ENCODE measurements around the gene ATXN10.
"Not testable (repeated sequence)": the region's sequence is repeated elsewhere in the genome, so short reads cannot be mapped to it uniquely, and the experiment has no call there.

The ATXN10 gene

DNA sequence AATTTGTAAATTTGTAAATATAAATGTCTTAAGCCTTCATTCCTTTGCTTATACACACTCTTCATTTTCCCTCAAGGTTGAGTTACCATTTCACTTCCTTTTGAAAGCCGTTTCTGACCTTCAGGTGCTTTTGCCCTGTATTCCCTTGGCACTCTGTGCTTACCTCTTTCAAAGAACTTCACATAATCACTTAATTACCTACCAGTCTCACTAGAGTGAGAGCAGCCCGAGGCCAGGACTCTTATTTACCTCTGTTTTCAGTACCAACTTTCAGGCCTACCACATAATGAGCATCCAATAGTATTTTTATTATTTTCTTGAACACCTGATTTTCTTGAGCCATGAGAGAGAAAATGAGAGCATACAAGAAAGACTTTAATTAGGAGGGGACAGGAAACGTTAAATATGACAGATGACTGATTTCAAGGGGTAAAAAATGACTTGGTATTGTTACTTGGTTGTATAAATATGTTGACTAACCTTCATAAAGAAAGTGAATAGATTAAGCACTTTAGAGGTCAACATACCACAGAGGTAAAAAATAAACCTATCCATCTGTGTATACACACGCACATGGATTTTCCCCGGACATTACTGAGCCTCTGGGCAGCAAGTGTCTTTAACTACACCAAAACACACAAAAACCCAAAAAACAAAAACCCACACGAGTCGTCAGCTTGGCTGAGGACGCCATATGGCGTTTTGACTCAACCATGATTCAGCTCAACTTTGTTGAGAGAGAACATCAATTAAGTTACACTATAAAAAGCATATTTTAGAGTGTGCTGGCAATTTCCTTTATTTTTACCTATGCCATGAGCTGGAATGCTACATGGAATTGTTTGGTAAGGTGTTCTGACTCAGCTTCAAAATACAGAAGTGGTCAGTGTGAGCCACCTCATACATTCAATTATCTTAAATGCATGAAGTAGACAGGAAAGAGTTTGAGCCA, 7.6 kb downstream of the ATXN10 start:
- DNase-seq (ENCODE audit: low read depth): no peak

- DNase-seq (ENCODE audit: low read depth): no peak
Observed at GRCh38 chr22:45680932-45681700, 9.5 kb downstream of the ATXN10 start.

- no peak for DNase-seq (ENCODE audit: low read depth)
Observed at GRCh38 chr22:45682064-45682463, 10.4 kb downstream of the ATXN10 start.

GRCh38 chr22:45682773-45683172, 11.1 kb downstream of the ATXN10 start:
- DNase-seq (ENCODE audit: low read depth): not testable (repeated sequence)

DNA sequence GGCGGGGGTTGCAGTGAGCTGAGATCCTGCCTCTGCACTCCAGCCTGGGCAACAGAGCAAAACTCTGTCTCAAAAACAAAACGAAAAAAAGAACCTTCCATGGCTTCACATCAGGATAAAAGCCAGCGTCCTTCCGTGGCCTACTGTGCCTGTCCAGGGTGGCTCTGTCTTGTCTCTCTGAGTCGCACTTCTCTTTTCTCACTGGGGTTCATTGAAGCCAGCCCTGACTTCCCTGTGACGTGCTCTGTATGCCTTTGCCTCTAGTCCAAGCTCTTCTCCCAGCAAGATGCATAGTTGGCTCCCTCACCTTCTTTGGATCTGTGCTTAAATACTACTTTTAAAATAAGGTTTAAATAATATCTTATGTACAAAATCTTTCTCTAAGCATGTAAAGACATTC, 11.6 kb downstream of the ATXN10 start:
- no peak for DNase-seq (ENCODE audit: low read depth)

DNA sequence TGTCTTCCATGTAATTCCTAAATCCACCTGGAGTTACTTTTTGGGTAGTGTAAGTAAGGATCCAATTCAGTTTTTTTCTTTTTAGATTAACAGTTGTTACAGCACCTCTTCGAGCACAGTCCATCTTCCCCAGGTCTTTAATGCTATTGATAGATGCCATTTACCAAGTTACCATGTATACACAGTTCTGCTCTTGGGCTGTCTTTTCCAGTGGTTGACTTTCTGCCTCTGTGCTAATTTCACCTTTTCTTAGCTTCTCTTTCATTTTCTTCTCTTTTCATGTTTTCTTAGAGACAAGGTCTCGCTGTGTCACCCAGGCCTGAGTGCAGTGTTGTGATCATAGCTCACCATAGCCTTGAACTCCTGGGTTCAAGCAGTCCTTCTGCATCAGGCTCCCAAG, 12.0 kb downstream of the ATXN10 start:
- DNase-seq (ENCODE audit: low read depth): no peak

DNA sequence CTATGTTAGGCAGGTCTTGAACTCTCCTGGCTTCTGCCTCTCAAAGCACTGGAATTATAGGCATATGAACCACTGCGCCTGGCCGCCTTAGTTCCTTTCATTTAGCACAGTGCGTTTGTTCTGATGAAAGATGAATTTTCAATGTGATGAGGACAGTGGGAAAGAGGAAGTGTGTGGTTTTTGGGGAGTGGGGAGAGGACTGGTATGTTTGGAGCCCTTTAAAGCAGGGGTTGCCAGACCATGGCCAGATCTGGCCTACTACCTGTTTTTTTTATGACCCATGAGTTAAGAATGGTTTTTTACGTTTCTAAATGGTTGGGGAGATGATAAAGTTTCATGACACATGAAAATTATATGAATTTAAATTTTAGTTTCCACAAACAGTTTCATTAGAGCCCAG, 12.5 kb downstream of the ATXN10 start:
- DNase-seq (ENCODE audit: low read depth): no peak

- DNase-seq (ENCODE audit: low read depth): no peak
Observed at GRCh38 chr22:45684752-45685574, 13.3 kb downstream of the ATXN10 start.

DNA sequence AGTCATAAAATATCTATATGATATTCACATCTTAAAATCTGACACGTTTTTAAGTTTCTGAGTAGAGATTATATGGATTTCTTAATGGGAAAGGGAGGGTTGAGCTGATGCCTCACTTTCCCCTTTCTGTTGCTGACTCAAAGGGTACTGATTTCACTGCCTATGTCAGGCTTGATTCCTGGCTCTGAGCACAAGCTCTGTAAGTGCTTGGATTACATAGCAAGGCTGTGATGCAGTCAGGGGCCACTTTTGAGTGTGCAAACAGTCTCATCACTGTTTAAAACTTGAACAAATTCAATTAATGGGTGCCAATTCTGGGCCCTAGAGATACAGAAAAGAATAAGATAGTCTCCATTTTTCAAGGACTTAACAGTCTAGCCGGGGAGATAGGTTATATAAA, 14.4 kb downstream of the ATXN10 start:
- DNase-seq (ENCODE audit: low read depth): no peak

GRCh38 chr22:45686836-45687235, 15.2 kb downstream of the ATXN10 start:
- no peak for DNase-seq (ENCODE audit: low read depth)

DNA sequence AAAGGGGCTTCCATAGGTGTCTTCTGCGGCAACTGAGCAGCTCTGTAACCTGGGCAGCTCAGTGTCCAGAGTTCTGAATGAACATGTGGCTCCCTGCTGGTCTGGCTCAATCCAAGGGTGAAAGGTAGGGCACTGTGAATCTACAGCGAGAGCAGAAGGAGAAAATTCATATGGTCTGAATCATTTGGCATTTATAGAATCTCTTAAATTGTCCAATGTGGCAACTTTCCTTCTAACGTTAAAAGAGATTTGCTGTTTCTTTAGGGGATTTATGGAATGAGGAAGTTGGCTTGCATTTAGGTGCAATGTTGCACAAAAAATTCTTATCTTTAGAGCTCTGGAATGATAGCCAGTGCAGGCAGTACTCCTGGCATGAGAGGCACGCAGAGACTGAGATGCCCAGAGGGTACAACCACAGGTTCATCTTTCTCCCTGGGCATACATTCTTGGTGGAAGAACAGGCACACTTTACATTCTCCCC, 17.0 kb downstream of the ATXN10 start:
- peak; percentile 69 for DNase-seq (ENCODE audit: low read depth)

GRCh38 chr22:45689211-45689610, 17.6 kb downstream of the ATXN10 start:
- DNase-seq (ENCODE audit: low read depth): no peak

GRCh38 chr22:45690008-45690407, 18.4 kb downstream of the ATXN10 start:
- DNase-seq (ENCODE audit: low read depth): no peak

GRCh38 chr22:45692549-45692948, 20.9 kb downstream of the ATXN10 start:
- no peak for DNase-seq (ENCODE audit: low read depth)

- no peak for DNase-seq (ENCODE audit: low read depth)
Observed at GRCh38 chr22:45693835-45694234, 22.2 kb downstream of the ATXN10 start.

GRCh38 chr22:45696227-45696626, 24.6 kb downstream of the ATXN10 start:
- DNase-seq (ENCODE audit: low read depth): no peak

DNA sequence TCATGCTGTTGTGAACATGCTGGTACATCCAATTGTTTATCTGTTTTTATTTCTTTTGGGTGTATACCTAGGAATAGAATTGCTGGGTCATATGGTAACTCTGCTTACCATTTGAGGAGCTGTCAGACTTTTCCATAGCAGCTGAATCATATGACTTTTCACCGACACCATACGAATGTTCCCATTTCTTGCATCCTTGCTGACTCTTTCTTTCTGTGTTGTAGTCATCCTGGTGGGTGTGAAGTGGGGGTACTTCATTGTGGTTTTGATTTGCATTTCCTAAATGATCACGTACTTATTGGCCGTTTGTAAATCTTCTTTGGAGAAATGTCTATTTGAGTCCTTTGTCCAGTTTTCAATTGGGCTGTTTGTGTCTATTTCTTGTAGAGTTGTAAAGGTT, 26.5 kb downstream of the ATXN10 start:
- no peak for DNase-seq (ENCODE audit: low read depth)

GRCh38 chr22:45702981-45703380, 31.3 kb downstream of the ATXN10 start:
- no peak for DNase-seq (ENCODE audit: low read depth)

- DNase-seq (ENCODE audit: low read depth): no peak
Observed at GRCh38 chr22:45703758-45704157, 32.1 kb downstream of the ATXN10 start.

DNA sequence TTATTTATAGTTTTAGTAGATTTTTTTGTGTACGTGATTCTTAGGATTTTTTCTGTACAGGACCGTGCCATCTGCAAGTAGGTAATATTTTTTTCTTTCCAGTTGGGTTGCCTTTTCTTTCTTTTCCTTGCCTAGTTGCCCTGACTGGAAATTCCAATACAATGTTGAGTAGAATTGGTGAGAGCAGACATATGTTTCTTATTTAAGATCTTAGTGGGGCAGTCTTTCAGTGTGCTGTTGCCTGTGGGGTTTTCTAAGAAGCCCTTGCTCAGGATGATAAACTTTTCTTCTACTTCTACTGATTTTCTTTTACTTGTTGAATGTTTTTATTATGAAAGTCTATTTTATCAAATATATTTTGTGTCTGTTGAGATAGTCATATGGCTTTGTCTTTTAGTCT, 33.0 kb downstream of the ATXN10 start:
- no peak for DNase-seq (ENCODE audit: low read depth)

- DNase-seq (ENCODE audit: low read depth): no peak
Observed at GRCh38 chr22:45707605-45708004, 36.0 kb downstream of the ATXN10 start.

DNA sequence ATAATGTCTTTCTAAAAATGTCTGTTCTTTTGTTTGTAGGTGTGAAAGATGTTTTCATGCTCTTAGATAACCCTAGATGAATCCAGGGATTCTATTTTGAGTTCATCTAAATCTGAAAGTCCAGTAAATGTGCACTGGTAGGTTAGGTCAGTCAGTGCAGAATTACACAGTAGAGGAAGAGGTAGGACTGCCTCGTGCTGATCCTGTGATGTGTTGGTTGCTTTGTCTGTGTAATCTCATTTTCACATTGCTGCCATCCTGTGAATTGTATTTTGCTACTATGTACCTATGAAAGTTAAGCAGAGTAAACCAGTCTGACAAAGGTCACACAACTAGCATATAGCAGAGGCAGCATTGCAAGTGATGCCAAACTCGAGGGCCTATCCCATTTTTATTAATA, 36.5 kb downstream of the ATXN10 start:
- no peak for DNase-seq (ENCODE audit: low read depth)

Data from fibroblast of the conjunctiva (primary cell).